Ovary (tissue), 10 donors: ENCODE measurements around the gene UBR4. TPM values are rescaled to one million over a fixed set of nuclear protein-coding genes. Genes with fewer than 3 reads are reported as not detected.
"Not testable (repeated sequence)": the region's sequence is repeated elsewhere in the genome, so short reads cannot be mapped to it uniquely, and the experiment has no call there.

Experiments used
- DNase-seq, 5 donors: peaks; one replicate each; pipeline ENCODE4 v3.0.0-alpha.2; 2019 to 2020
- H3K27ac ChIP-seq, 2 donors: fragments of 200-600 bp; one replicate each; pipeline versions ENCODE4 v1.5.1 to v1.8.0; 2019 to 2022
- H3K27me3 ChIP-seq: fragments of 200-600 bp; one replicate; pipeline ENCODE4 v1.8.0; 2022
- H3K36me3 ChIP-seq: fragments of 200-600 bp; sonication (generic); one replicate; pipeline ENCODE4 v1.5.1; 2019
- H3K4me1 ChIP-seq: one replicate; pipeline ENCODE4 v1.8.1; 2013; ENCODE audit warnings: mild to moderate bottlenecking, moderate library complexity; ENCODE audit not compliant: insufficient read depth
- H3K4me3 ChIP-seq: fragments of 200-600 bp; sonication (generic); one replicate; pipeline ENCODE4 v1.5.1; 2017
- H3K9me3 ChIP-seq, 2 donors: fragments of 200-600 bp in 1 of 2; sonication (generic) in 1 of 2; one replicate each; pipeline versions ENCODE4 v1.5.1 to v1.8.1; 2013 to 2019; ENCODE audit warnings: mild to moderate bottlenecking in 1 of 2, moderate library complexity in 1 of 2
- CTCF ChIP-seq, 3 donors: fragments of 450-650 bp in 2 of 3; fragments of 200-600 bp in 1 of 3; IDR thresholded peaks; one replicate each; pipeline versions ENCODE4 v1.5.1 to v1.8.0; 2016 to 2022; ENCODE audit warnings: antibody characterized with exemption in 3 of 3, mild to moderate bottlenecking in 1 of 3
- EP300 ChIP-seq: sonication (generic); formaldehyde crosslinking; IDR thresholded peaks from one replicate; pipeline ENCODE4 v1.6.1; 2017; ENCODE audit warnings: antibody characterized with exemption
- POLR2A ChIP-seq: fragments of 450-650 bp; IDR thresholded peaks from one replicate; pipeline ENCODE4 v1.6.1; 2017; ENCODE audit warnings: antibody characterized with exemption, mild to moderate bottlenecking, moderate library complexity
- WGBS, 3 donors: extraction: QIAGEN DNeasy Blood & Tissue Kit in 1 of 3; methylation state at CpG; one replicate each; pipeline versions ENCODE4 v1.1.5 to v1.1.7; 2013 to 2017; 5-methylcytosine and 5-hydroxymethylcytosine counted together
- intact Hi-C, 4 donors: fragments of 100-400 bp; cut with DNase I; formaldehyde crosslinking; loops; one replicate each; pipeline versions ENCODE4 v1.11.0 to v1.15.1; 2022 to 2023
- long read RNA-seq, 3 donors: library from polyadenylated mRNA in 2 of 3; unstranded in 2 of 3; transcript quantifications; one replicate each; pipeline ENCODE4 v2.0.0 and lab custom pipeline, GENCODE V29; 2021 to 2026
- polyA plus RNA-seq, 2 donors: library from polyadenylated mRNA; stranded (reverse); fragments of 200-250 nt in 1 of 2; fragments of 350-450 nt in 1 of 2; fragmentation: Illumina TruSeq in 1 of 2; extraction: RNeasy Lipid Tissue Mini Kit (QIAGEN cat#74804) in 1 of 2; gene quantifications; one replicate each; pipeline ENCODE4 v1.2.3, GENCODE V29; 2013 to 2014
- total RNA-seq, 7 donors: library from RNA; depleted of rRNA in 2 of 7; stranded (reverse); fragments of >200 nt in 2 of 7; fragmentation: NEBNext Ultra II Directional in 3 of 7; extraction: Animal tissue kit (Norgen Biotek cat#: 25700) in 3 of 7; gene quantifications; one replicate each; pipeline versions ENCODE4 v1.1.0 to v1.2.4, GENCODE V29; 2016 to 2023
- donor health status: DM: no; HTN: no; CAD: no; lungs with moderate emphysema.
- donor health status: DM: no; HTN: no; CAD: no.
- donor health status: Bipolar disorder and iron deficiency.
- donor health status: DM: yes; HTN: yes; CAD: no.
- donor health status: DM: no; HTN: no; CAD: no.
- donor health status: DM: yes; HTN: yes; CAD: no.

Gene UBR4
- total RNA-seq: 100 to 1,000 TPM in 5 of 7 donors, 10 to 100 TPM in 2; 86.7 to 139 (median 120) TPM
- 100 to 1,000 TPM in 1 of 2 donors, 10 to 100 TPM in 1; 78.7 to 118 TPM for polyA plus RNA-seq
- long read RNA-seq, donor 1, partial matches to known transcripts: 43 of 58 reads
- long read RNA-seq, donor 1, other reads (novel, unspliced or antisense): 15 of 58 reads
- long read RNA-seq, donor 2, partial matches to known transcripts: 71 of 76 reads
- long read RNA-seq, donor 2, other reads (novel, unspliced or antisense): 0 of 76 reads
- long read RNA-seq, donor 3, partial matches to known transcripts: 31 of 37 reads
- long read RNA-seq, donor 3, other reads (novel, unspliced or antisense): 5 of 37 reads

- Histone ChIP-seq H3K27ac (peak within 1 kb of the TSS; percentile 63 to 91), H3K4me1 (peaks cover 10% of the 10 kb centered on the region), H3K36me3 (no peaks in the 10 kb centered on the region), H3K9me3 (no peaks in the 10 kb centered on the region), H3K4me3 (peak within 1 kb of the TSS; percentile 72), H3K27me3 (no peaks in the 10 kb centered on the region)
- TF ChIP-seq POLR2A (peak; percentile 95), EP300 (peak; percentile 64), CTCF (IDR thresholded peaks at IDR 0.05) (peak in 1 of 3 donors; percentile 13)
- WGBS, 3 donors: 0 to 1% (median 0%) methylated on average over 68 to 80 of the region's 80 CpGs
- intact Hi-C loops: no loop called here
- DNase-seq: peak; percentile 94 to 97 (median 95)
Measured at GRCh38 chr1:19209990-19210771, at the start of gene UBR4. UBR4 (minus strand) TSS chr1:19210266; CDS start chr1:19210248, 18 bp downstream.

DNA sequence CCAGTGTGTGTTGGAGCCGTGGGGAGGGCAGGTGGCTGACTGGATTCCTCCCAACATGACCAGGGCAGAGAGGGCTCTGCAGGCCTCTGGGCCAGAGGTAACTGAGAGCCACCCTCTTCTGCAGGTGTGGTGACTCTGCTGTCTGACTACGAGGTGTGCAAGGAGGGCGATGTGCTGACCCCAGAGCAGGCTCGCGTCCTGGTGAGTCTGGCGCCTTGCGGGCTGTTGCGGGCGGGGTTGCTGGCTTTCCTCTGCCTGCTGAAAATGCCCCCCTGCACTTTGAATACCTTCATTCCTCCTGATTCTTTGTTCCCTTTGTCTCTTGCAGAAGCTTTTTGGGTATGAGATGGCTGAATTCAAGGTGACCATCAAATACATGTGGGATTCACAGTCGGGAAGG is 48.3 kb upstream of the UBR4 start:
- 90 to 93% (median 90%) methylated on average over 10 of the region's 10 CpGs for WGBS, 3 donors
- Histone ChIP-seq H3K4me3 (no peak overlapping the region), H3K4me1 (peaks cover 4% of the 10 kb centered on the region), H3K27me3 (no peaks in the 10 kb centered on the region), H3K9me3 (no peaks in the 10 kb centered on the region), H3K27ac (no peak overlapping the region), H3K36me3 (no peaks in the 10 kb centered on the region)
- no peak for DNase-seq
- TF ChIP-seq CTCF (IDR thresholded peaks at IDR 0.05) (no peak), POLR2A (no peak)
- intact Hi-C loops: no loop called here

DNA sequence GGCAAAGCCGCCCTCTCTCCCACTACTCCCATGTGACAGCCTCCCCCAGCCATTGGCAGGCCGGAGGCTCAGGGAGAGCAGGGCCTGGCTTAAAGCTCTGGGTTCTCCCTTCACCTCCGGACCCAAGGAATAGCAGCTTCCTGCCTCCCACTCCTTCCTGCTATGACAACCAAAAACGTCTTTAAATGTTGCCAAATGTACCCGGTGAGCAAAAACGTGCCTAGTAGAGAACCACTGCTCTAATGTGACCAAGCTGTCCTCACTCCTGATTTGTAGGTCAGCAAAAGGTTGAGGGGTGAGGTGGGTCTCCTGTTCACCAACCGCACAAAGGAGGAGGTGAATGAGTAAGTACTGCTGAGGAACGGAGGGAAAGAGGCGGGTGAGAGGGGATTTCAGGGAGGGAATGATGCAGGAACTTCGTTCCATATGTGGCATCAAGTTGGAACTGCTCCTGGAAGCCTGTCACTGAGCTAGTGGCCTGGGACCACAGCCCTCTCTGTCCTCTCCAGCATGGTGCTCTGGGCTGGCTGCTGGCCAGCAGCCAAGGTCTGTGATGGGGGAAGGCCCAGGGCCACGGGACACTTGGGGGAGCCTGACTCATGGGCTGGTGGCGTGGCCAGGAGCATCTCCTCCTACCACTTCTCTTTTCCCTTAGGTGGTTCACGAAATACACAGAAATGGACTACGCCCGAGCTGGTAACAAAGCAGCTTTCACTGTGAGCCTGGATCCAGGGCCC is 47.3 kb upstream of the UBR4 start:
- Histone ChIP-seq H3K4me1 (peaks cover 12% of the 10 kb centered on the region), H3K27ac (no peak overlapping the region), H3K4me3 (no peak overlapping the region), H3K9me3 (no peaks in the 10 kb centered on the region), H3K27me3 (no peaks in the 10 kb centered on the region), H3K36me3 (no peaks in the 10 kb centered on the region)
- intact Hi-C loops: no loop called here
- WGBS, 3 donors: 51 to 65% (median 61%) methylated on average over 15 of the region's 15 CpGs
- no peak for DNase-seq
- TF ChIP-seq CTCF (IDR thresholded peaks at IDR 0.05) (no peak), POLR2A (no peak), EP300 (no peak)

DNA sequence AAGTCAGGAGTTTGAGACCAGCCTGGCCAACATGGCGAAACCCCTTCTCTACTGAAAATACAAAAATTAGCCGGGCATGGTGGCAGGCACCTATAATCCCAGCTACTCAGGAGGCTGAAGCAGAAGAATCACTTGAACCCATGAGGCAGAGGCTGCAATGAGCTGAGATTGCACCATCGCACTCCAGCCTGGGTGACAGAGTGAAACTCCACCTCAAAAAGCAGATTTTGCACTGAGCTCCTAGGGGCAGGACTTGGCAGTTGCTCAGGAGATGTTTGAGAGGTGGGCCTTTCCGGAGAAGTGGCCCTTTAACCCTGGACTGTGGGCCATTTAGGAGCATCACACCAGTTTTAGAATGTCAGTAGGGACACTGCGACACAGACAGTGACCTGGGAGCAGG is 46.2 kb upstream of the UBR4 start:
- H3K36me3 ChIP-seq, H3K4me3 ChIP-seq, H3K27ac ChIP-seq, H3K27me3 ChIP-seq, DNase-seq, intact Hi-C loops, H3K9me3 ChIP-seq: not testable (repeated sequence)
- 90 to 95% (median 93%) methylated on average over 5 of the region's 5 CpGs for WGBS, 3 donors
- H3K4me1 ChIP-seq: peaks cover 14% of the 10 kb centered on the region
